H1 (cell line): Measurements from ENCODE around the gene CIAO3. TPM values are rescaled to one million over a fixed set of nuclear protein-coding genes. Genes with fewer than 3 reads are reported as not detected.

ENCODE experiments used
- ASH2L ChIP-seq: fragments of 200-600, 300-600 bp; sonication (generic); IDR thresholded peaks from one replicate; pipeline ENCODE4 v1.7.1; 2017; ENCODE audit warnings: low read length
- ATF2 ChIP-seq: IDR thresholded peaks from 2 replicates; pipeline ENCODE4 v1.6.1; 2012; ENCODE audit warnings: low read length, inconsistent platforms
- CTCF ChIP-seq, 3 experiments: IDR thresholded peaks; 1 replicate in 2 of 3; 2 replicates in 1 of 3; pipeline versions ENCODE4 v1.5.1 to v1.6.1; 2011; ENCODE audit warnings: low read length in 3 of 3, mild to moderate bottlenecking in 3 of 3, inconsistent platforms in 2 of 3, low read depth in 1 of 3, moderate library complexity in 1 of 3; ENCODE audit not compliant: insufficient read depth in 1 of 3; ENCODE audit errors: control extremely low read depth in 1 of 3
- KDM1A ChIP-seq: fragments of 200-600, 300-600 bp; sonication (generic); IDR thresholded peaks from 2 replicates; pipeline ENCODE4 v1.7.1; 2016; ENCODE audit warnings: mild to moderate bottlenecking, low read length, borderline replicate concordance
- NANOG ChIP-seq: IDR thresholded peaks from 2 replicates; pipeline ENCODE4 v1.6.1; 2011; ENCODE audit warnings: low read length, low read depth, mild to moderate bottlenecking, inconsistent platforms; ENCODE audit not compliant: insufficient read depth, poor library complexity, severe bottlenecking
- POLR2A ChIP-seq, 2 experiments: IDR thresholded peaks; 1 replicate in 1 of 2; 2 replicates in 1 of 2; pipeline ENCODE4 v1.6.1; 2011; ENCODE audit warnings: low read depth in 2 of 2, low read length in 2 of 2, mild to moderate bottlenecking in 2 of 2; ENCODE audit errors: control extremely low read depth in 1 of 2
- SIX5 ChIP-seq: IDR thresholded peaks from 2 replicates; pipeline ENCODE4 v1.6.1; 2011; ENCODE audit warnings: mild to moderate bottlenecking, low read depth, low read length
- TAF1 ChIP-seq: IDR thresholded peaks from 2 replicates; pipeline ENCODE4 v1.6.1; 2011; ENCODE audit warnings: mild to moderate bottlenecking, low read depth, low read length
- polyA plus RNA-seq, 7 experiments: library from polyadenylated mRNA; depleted of rRNA in 3 of 7; stranded (reverse) in 5 of 7; unstranded in 2 of 7; fragments of >200 nt in 5 of 7; fragments of 200-250 nt in 2 of 7; gene quantifications; 1 replicate in 5 of 7; 2 replicates in 1 of 7; 4 replicates in 1 of 7; pipeline versions ENCODE4 v1.2.1 to v1.2.3, GENCODE V29; 2011 to 2013; ENCODE audit warnings: missing spikeins in 2 of 7, mixed read lengths in 2 of 7
- total RNA-seq: library from RNA; stranded (reverse); fragmentation: NEBNext Ultra II Directional; extraction: Animal tissue kit (Norgen Biotek cat#: 25700); gene quantifications from 2 replicates; pipeline ENCODE4 v1.2.1, GENCODE V29; 2021

The CIAO3 gene
- total and polyA plus RNA-seq, 2 of the 8 experiments (the other 6 are each of a cell fraction or from before 2014, with no cell fraction given) = 20.0 to 20.4 TPM

- TF ChIP-seq POLR2A (IDR thresholded peaks at IDR 0.05; ENCODE audit: control extremely low read depth in 1 of 2, low read depth in 2 of 2, low read length in 2 of 2) (no peak), ATF2 (no peak), SIX5 (no peak), KDM1A (no peak), NANOG (no peak), TAF1 (no peak), CTCF (IDR thresholded peaks at IDR 0.05; ENCODE audit: control extremely low read depth in 1 of 3, insufficient read depth in 1 of 3, low read depth in 1 of 3, low read length in 3 of 3) (no peak), ASH2L (no peak)
These were observed 9.9 kb downstream of the CIAO3 start (continued) for GRCh38 chr16:730666-731509.
